Kidney tubule cell (primary cell): ENCODE results near the gene ST6GALNAC2.
"Not testable (repeated sequence)": the region's sequence is repeated elsewhere in the genome, so short reads cannot be mapped to it uniquely, and the experiment has no call there.

Experiments
- DNase-seq: peaks from one replicate; pipeline ENCODE4 v3.0.0-alpha.2; 2018; ENCODE audit warnings: low spot score

Gene ST6GALNAC2

GRCh38 chr17:76585649-76586593 lies at the start of gene ST6GALNAC2:
ST6GALNAC2 (minus strand) TSS chr17:76585860; CDS start chr17:76585808, 52 bp downstream.
- DNase-seq, result peak; percentile 70

GRCh38 chr17:76635039-76635438 lies 49.4 kb upstream of the ST6GALNAC2 start:
- DNase-seq, result no peak

- DNase-seq, result no peak
Measured at GRCh38 chr17:76633628-76634328, 48.1 kb upstream of the ST6GALNAC2 start.

- no peak for DNase-seq
Measured at GRCh38 chr17:76631821-76632565, 46.3 kb upstream of the ST6GALNAC2 start.

- DNase-seq, result no peak
Measured at GRCh38 chr17:76630151-76630550, 44.5 kb upstream of the ST6GALNAC2 start.

GRCh38 chr17:76627510-76627909 lies 41.9 kb upstream of the ST6GALNAC2 start:
- DNase-seq, result no peak

- no peak for DNase-seq
Measured at GRCh38 chr17:76626442-76626841, 40.8 kb upstream of the ST6GALNAC2 start.

GRCh38 chr17:76625496-76625895 lies 39.8 kb upstream of the ST6GALNAC2 start:
- no peak for DNase-seq

- DNase-seq, result peak; percentile 78
Measured at GRCh38 chr17:76623271-76624146, 37.8 kb upstream of the ST6GALNAC2 start.

- DNase-seq, result no peak
Measured at GRCh38 chr17:76617838-76618237, 32.2 kb upstream of the ST6GALNAC2 start.

GRCh38 chr17:76614912-76615617 lies 29.4 kb upstream of the ST6GALNAC2 start:
- DNase-seq, result no peak

- DNase-seq, result not testable (repeated sequence)
Measured at GRCh38 chr17:76614064-76614759, 28.6 kb upstream of the ST6GALNAC2 start.

GRCh38 chr17:76612977-76613851 lies 27.6 kb upstream of the ST6GALNAC2 start:
- peak; percentile 27 for DNase-seq

- peak; percentile 30 for DNase-seq
Measured at GRCh38 chr17:76612465-76612864, 26.8 kb upstream of the ST6GALNAC2 start.

GRCh38 chr17:76611758-76612157 lies 26.1 kb upstream of the ST6GALNAC2 start:
- no peak for DNase-seq

- not testable (repeated sequence) for DNase-seq
Measured at GRCh38 chr17:76611080-76611749, 25.6 kb upstream of the ST6GALNAC2 start.

- DNase-seq, result not testable (repeated sequence)
Measured at GRCh38 chr17:76606685-76607084, 21.0 kb upstream of the ST6GALNAC2 start.

GRCh38 chr17:76601065-76601464 lies 15.4 kb upstream of the ST6GALNAC2 start:
- no peak for DNase-seq
